HG03139 (cell line): ENCODE results near the gene SCGB3A1.

Experiments
- ATAC-seq: cut with Tn5 transposase; IDR thresholded peaks from one replicate; pipeline ENCODE4 v1.9.1; 2021; ENCODE audit not compliant: unreplicated experiment

Gene SCGB3A1

GRCh38 chr5:180591311-180591887 lies at the start of gene SCGB3A1:
Gene SCGB3A1, minus strand, starts transcription at chr5:180591499. Its CDS starts 37 bp downstream, at chr5:180591462.
- ATAC-seq = no peak

GRCh38 chr5:180640611-180640860 lies 49.2 kb upstream of the SCGB3A1 start:
- no peak for ATAC-seq

GRCh38 chr5:180639741-180640610 lies 48.7 kb upstream of the SCGB3A1 start:
- no peak for ATAC-seq

GRCh38 chr5:180639287-180639686 lies 48.0 kb upstream of the SCGB3A1 start:
- no peak for ATAC-seq

- no peak for ATAC-seq
These were observed 46.8 kb upstream of the SCGB3A1 start for GRCh38 chr5:180637962-180638680.

GRCh38 chr5:180636403-180637075 lies 45.2 kb upstream of the SCGB3A1 start:
- no peak for ATAC-seq

GRCh38 chr5:180636016-180636402 lies 44.7 kb upstream of the SCGB3A1 start:
- ATAC-seq = no peak

- ATAC-seq = no peak
These were observed 42.2 kb upstream of the SCGB3A1 start for GRCh38 chr5:180633283-180634177.

- ATAC-seq = no peak
These were observed 41.5 kb upstream of the SCGB3A1 start for GRCh38 chr5:180632768-180633167.

- no peak for ATAC-seq
These were observed 40.5 kb upstream of the SCGB3A1 start for GRCh38 chr5:180631549-180632383.

GRCh38 chr5:180630426-180630825 lies 39.1 kb upstream of the SCGB3A1 start:
- ATAC-seq = no peak

- no peak for ATAC-seq
These were observed 38.6 kb upstream of the SCGB3A1 start for GRCh38 chr5:180629831-180630382.

GRCh38 chr5:180628827-180629750 lies 37.8 kb upstream of the SCGB3A1 start:
- no peak for ATAC-seq

GRCh38 chr5:180628211-180628610 lies 36.9 kb upstream of the SCGB3A1 start:
- no peak for ATAC-seq

GRCh38 chr5:180627386-180628120 lies 36.3 kb upstream of the SCGB3A1 start:
- ATAC-seq = no peak

GRCh38 chr5:180626661-180627385 lies 35.5 kb upstream of the SCGB3A1 start:
- no peak for ATAC-seq
